Measurements from ENCODE around the gene PDE1C.

DNA sequence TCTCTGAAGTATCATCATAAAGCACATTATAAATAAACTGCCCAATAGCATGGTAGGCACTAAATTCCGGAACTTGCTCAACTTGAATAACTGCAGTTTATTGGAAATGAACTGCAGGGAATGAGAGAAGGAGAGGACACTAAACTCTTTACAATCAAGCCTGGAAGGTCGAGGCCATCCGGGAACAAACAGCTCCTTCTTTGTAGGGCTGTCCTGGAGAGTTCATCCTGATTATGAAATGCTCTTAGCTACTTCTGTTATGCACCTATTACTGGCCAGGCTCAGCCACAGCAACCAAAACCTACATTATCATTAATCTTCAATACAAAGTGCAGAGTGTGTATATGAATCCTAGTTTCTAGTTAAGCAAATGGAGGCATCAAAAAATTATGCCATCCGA is 318.5 kb downstream of the PDE1C start:
- no peak for TF ChIP-seq POLR2AphosphoS5 (IDR thresholded peaks at IDR 0.05; ENCODE audit: low read depth, low read length)
- TF ChIP-seq POLR2A (IDR thresholded peaks at IDR 0.05; ENCODE audit: low read depth, low read length): no peak
- TF ChIP-seq TAF1 (IDR thresholded peaks at IDR 0.05; ENCODE audit: low read depth, low read length): no peak
- TF ChIP-seq SPI1 (IDR thresholded peaks at IDR 0.05; ENCODE audit: low read depth, low read length): no peak

Measured in GM12891 (cell line).